ENCODE measurements around the gene ATXN1.

- TF ChIP-seq CTCF (IDR thresholded peaks at IDR 0.05; ENCODE audit: low read depth, low read length, poor library complexity, severe bottlenecking) = no peak
- TF ChIP-seq EZH2phosphoT487 (IDR thresholded peaks at IDR 0.05; ENCODE audit: borderline replicate concordance, low read length) = no peak
Observed at GRCh38 chr6:16326971-16327776, 434.1 kb downstream of the ATXN1 start.
